ENCODE measurements around the gene ATP5F1C.
"Not testable (repeated sequence)": the region's sequence is repeated elsewhere in the genome, so short reads cannot be mapped to it uniquely, and the experiment has no call there.

Gene ATP5F1C

DNA sequence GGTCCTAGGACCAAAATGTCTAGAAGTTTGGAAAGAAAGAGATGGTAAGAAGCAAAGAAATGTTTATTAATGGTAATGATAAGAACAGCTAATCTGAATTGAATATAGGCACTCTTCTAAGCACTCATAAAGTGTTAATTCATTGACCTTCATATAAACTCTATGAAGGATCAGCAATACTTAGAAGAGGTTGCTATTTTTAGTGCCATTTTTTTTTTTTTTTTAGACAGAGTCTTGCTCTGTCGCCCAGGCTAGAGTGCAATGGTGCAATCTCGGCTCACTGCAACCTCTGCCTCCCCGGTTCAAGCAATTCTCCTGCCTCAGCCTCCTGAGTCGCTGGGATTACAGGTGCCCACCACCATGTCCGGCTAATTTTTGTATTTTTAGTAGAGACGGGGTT is 5.8 kb upstream of the ATP5F1C start:
- ATAC-seq; H3K9me3 Mint-ChIP-seq; H3K4me3 Mint-ChIP-seq; H3K27ac Mint-ChIP-seq; DNase-seq (ENCODE audit: low spot score in 2 of 2): not testable (repeated sequence)
- Mint-ChIP-seq H3K4me1 (peaks cover 20% of the 10 kb centered on the region), H3K36me3 (peaks cover 57% of the 10 kb centered on the region)

DNA sequence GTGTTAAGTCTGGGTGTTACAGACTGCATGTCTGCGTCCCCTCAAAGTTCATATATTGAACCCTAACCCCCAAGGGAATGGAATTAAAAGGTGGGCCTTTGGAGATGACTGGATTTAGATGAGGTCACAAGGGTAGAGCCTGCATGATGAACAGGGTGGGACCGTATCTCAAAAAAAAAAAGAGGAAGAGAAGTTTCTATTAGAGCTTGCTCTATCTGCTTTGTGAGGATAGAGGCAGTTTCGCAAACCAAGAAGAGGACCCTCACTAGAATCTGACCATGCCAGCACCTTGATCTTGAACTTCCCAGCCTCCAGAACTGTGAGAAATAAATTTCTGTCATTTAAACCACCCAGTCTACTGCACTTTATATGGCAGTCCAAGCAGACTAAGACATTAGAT is 1.5 kb upstream of the ATP5F1C start:
- Mint-ChIP-seq H3K9me3 (no peaks in the 10 kb centered on the region), H3K27ac (no peak overlapping the region), H3K4me3 (no peak overlapping the region), H3K36me3 (peaks cover 28% of the 10 kb centered on the region), H3K4me1 (peaks cover 37% of the 10 kb centered on the region)
- no peak for ATAC-seq
- DNase-seq (ENCODE audit: low spot score in 2 of 2), result no peak

DNA sequence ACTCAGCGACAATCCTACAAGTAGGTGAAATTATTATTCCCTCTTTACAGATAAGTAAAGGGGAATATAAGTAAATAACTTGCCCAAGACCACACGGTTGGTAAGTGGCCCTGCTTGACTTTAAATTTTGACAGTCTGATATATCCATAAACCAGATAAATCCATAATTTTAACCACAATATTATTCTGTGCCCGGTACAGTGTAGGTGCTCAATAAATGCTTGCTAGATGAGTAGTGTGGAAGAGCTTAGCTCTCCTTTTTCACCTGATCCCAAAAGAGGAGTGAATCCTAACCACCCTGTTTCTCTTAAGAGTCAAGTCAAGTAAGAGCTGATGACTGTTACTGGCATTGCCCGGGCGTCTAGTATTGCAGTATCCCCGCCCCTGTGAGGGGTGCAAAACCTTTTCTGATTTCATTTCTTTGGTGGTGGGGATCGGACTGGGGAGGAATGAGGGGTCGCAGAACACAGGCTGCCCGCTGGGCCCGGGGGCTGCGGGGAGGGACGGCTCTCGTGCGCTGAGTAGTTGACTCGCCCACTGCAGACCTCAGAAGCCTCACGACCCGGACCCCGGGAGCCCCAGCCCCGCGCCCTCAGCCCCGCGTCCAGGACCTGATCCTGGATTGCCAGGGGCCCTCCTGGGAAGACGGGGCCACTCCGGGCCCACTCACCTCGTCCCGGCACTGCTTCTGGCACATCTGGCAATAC is 674 bp upstream of the ATP5F1C start:
- H3K9me3 Mint-ChIP-seq, result no peaks in the 10 kb centered on the region
- no peak overlapping the region for H3K27ac Mint-ChIP-seq
- no peak overlapping the region for H3K4me3 Mint-ChIP-seq
- ATAC-seq (peak; percentile 49), DNase-seq (ENCODE audit: low spot score in 2 of 2) (no peak)
- peaks cover 46% of the 10 kb centered on the region for H3K4me1 Mint-ChIP-seq
- H3K36me3 Mint-ChIP-seq, result peaks cover 29% of the 10 kb centered on the region

DNA sequence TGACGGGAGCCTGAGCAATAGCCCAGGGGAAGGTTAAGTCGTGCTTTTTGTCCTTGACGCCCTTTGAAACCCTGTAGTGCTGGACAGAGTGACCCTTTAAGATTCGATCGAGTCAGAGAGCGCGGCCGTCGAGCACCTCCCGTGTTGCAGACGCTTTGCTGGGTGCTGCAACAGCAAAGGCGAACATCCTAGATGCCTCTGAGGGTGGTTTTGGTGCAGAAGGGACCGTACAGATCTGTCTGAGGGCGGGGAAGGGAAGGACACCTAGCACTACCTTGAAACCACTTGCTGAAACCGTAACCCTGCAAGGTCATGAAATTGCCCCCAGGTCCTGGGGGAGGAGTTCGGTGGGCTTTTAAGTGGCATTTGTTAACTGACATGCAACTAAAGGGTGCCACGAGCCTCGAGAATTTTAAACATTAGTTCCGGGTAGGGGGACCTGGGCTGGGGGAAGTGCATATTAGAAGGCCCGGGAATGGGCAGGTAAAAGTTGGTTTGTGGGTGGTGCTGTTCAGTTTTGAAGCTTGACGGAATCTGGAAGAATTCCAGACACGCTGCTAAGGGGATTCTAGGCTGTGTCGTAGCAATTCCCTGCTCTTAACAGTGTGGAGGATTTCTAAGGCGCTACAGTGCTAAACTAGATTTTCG is 786 bp downstream of the ATP5F1C start:
- Mint-ChIP-seq H3K9me3 (no peaks in the 10 kb centered on the region), H3K36me3 (peaks cover 28% of the 10 kb centered on the region), H3K4me1 (peaks cover 54% of the 10 kb centered on the region), H3K27ac (no peak overlapping the region), H3K4me3 (no peak overlapping the region)
- DNase-seq (ENCODE audit: low spot score in 2 of 2) (no peak), ATAC-seq (peak; percentile 6)

DNA sequence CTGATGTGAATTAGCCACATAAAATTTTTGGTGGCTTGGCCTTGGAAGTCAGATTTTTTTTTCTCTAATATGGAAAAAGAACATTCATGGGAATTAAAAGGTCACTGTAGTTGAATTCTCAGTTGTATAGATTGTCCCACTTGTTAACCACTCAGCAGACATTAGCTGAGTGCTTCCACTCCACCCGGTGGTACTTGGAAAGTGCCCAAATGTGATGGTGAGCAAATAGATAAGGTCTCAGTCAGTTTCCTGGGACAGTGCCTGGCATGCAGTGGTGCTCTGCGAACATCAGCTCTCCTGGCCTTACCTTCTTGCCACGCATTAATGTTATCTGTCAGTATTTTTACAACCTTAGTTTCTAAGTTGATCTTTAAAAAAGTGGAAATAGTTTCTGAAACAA is 1.4 kb downstream of the ATP5F1C start:
- H3K4me1 Mint-ChIP-seq, result peaks cover 57% of the 10 kb centered on the region
- no peak for ATAC-seq
- no peaks in the 10 kb centered on the region for H3K9me3 Mint-ChIP-seq
- no peak overlapping the region for H3K27ac Mint-ChIP-seq
- H3K4me3 Mint-ChIP-seq, result no peak overlapping the region
- peaks cover 24% of the 10 kb centered on the region for H3K36me3 Mint-ChIP-seq
- no peak for DNase-seq (ENCODE audit: low spot score in 2 of 2)

DNA sequence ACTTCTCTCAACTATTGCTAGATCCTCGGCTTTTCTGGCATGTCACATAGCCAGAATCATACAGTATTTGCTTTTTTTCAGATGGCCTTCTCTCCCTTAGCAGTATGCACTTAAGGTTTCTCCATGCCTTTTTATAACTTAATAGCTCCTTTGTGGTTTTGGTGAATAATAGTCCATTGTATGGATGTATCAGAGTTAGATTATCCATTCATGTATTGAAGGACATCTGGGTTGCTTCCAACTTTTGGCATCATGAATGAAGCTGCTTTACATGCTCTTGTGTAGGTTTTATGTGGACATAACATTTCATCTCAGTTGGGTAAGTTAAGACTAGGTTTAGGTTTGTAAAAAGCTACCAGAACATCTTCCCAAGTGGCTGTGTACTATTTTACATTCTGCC is 4.6 kb downstream of the ATP5F1C start:
- Mint-ChIP-seq H3K27ac (no peak overlapping the region), H3K4me3 (no peak overlapping the region), H3K4me1 (peaks cover 73% of the 10 kb centered on the region), H3K36me3 (peaks cover 42% of the 10 kb centered on the region), H3K9me3 (no peaks in the 10 kb centered on the region)
- DNase-seq (ENCODE audit: low spot score in 2 of 2) (no peak), ATAC-seq (no peak)

DNA sequence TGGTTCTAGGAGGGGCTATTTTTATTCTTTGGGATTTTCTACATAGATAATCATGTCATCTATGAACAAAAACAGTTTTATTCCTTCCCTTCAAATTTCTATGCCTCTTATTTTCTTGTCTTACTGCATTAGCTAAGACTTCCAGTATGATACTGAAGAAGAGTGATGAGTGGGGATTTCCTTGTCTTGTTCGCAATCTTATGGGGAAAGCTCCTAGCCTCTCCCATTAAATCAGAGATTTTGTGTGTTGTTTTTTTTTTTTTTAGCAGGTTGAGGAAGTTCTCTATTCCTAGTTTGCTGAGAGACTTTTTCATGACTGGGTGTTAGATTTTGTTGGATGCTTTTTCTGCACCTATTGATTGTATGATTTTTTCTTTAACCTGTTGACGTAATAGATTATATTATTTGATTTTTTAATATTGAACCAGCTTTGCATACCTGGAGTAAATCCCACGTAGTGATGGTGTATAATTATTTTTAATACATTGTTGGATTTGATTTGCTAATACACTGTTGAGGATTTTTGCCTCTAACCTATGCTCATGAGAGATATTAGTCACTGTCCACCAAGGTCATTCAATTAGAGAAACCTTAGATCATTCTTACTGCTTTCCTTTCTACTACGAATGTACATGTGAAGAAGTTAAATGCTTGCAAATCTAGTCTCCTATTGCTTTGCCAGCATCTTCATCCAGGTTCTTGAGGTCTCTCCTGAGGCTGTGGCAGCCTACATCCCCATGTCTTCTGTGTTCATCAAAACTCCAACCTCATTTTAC is 6.5 kb downstream of the ATP5F1C start:
- DNase-seq (ENCODE audit: low spot score in 2 of 2), result no peak
- peaks cover 70% of the 10 kb centered on the region for H3K4me1 Mint-ChIP-seq
- peaks cover 61% of the 10 kb centered on the region for H3K36me3 Mint-ChIP-seq
- H3K27ac Mint-ChIP-seq, result peak overlapping the region; percentile 9
- H3K4me3 Mint-ChIP-seq, result no peak overlapping the region
- ATAC-seq, result no peak
- no peaks in the 10 kb centered on the region for H3K9me3 Mint-ChIP-seq

DNA sequence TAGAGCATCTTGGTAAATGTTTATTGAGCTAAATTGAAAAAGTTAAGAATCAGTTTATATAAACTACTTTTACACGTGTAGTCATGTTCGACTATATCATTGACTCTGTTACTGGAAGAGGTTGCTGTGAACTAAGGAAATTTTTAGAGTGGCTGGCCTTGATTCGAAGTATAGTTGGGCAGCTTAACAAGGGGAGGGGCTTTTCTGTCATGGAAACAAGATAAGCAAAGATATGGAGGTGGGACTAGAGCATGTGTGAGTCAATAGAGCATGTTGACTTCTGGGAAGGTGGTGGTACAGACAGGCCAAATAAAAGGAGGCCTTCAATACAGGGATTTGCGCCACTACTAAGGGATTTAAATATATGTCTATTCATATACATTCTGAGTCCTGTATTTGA is 7.6 kb downstream of the ATP5F1C start:
- H3K9me3 Mint-ChIP-seq, result no peaks in the 10 kb centered on the region
- ATAC-seq (peak; percentile 37), DNase-seq (ENCODE audit: low spot score in 2 of 2) (no peak)
- peaks cover 58% of the 10 kb centered on the region for H3K4me1 Mint-ChIP-seq
- peak overlapping the region; percentile 9 for H3K27ac Mint-ChIP-seq
- peaks cover 67% of the 10 kb centered on the region for H3K36me3 Mint-ChIP-seq
- H3K4me3 Mint-ChIP-seq, result no peak overlapping the region

DNA sequence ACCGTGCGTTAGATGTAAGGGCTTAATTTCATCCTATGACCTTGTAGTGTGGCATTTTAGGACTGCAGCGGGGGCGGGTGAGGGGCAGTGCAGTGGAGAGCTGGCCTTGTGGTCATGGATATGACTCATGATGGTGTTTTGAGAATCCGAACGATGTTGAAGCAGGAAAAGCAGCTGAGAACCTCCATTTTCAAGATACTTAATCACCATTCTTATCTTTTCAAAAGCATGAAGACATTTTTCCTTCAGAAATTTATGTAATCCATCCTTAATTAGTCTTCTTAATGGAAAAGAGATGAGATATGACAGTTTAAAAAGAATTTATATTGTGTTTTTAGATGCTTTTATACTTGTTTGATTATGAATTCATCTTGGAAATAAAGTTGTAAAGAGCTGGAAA is 9.6 kb downstream of the ATP5F1C start:
- DNase-seq (ENCODE audit: low spot score in 2 of 2) (no peak), ATAC-seq (peak; percentile 79)
- H3K36me3 Mint-ChIP-seq, result peaks cover 75% of the 10 kb centered on the region
- H3K4me3 Mint-ChIP-seq, result no peak overlapping the region
- no peaks in the 10 kb centered on the region for H3K9me3 Mint-ChIP-seq
- peak overlapping the region; percentile 23 for H3K27ac Mint-ChIP-seq
- H3K4me1 Mint-ChIP-seq, result peaks cover 41% of the 10 kb centered on the region

DNA sequence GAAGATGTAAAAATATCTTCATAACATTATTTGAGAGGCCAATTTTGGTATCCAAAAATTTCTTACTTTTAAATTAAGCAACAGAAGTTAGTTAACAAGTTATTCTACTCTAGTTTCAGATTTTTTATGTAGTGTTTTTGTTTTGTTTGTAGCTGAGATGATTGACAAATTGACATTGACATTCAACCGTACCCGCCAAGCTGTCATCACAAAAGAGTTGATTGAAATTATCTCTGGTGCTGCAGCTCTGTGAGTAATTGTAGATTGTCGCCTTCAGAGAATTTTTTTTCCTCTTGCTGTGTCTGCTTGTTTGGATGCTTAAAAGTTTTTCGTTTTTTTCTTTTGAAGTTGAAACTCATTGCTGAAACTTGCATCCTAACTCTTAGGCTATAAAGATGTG is 14.6 kb downstream of the ATP5F1C start:
- DNase-seq (ENCODE audit: low spot score in 2 of 2) (no peak), ATAC-seq (no peak)
- peaks cover 7% of the 10 kb centered on the region for H3K4me1 Mint-ChIP-seq
- peaks cover 100% of the 10 kb centered on the region for H3K36me3 Mint-ChIP-seq
- no peak overlapping the region for H3K4me3 Mint-ChIP-seq
- no peak overlapping the region for H3K27ac Mint-ChIP-seq
- no peaks in the 10 kb centered on the region for H3K9me3 Mint-ChIP-seq

DNA sequence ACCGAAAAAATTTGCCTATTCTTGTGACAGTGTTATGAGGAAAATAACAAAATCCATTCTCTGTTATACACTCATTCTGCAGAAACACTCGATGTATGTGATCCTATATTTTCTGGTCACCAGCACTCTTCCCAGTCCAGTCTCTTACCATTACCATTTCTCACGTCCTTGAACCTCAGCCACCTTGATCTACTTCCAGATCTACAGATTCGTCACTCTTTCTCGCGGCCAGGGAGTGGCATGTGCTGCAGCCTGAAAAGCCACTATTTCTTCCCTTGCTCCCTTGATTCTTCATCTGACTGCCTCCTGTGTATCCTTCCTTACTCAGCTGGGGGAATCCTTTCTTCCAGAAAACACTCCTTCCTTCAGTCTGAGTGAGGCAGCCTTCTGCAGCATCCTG is 16.2 kb downstream of the ATP5F1C start:
- Mint-ChIP-seq H3K4me3 (no peak overlapping the region), H3K4me1 (peaks cover 6% of the 10 kb centered on the region), H3K27ac (peak overlapping the region; percentile 7), H3K9me3 (no peaks in the 10 kb centered on the region), H3K36me3 (peaks cover 100% of the 10 kb centered on the region)
- ATAC-seq (no peak), DNase-seq (ENCODE audit: low spot score in 2 of 2) (no peak)

DNA sequence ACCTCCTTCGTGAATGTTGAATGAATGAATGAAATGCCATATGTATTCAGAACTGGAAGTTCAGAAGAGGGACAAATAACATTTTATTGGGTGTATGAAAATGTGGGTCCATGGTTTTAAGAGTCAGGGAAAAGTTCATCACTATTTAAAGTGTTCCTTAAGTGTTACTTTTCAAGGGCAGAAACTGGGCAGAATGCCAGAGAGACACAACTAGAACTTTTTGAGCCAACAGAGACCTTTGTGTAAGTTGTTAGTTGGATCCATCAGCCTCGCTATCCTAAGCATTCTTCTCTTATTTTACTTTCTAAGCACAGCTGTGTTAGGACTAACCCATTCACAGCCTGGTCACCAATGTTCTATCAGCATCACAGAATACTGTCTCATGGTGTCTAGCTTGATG is 16.8 kb downstream of the ATP5F1C start:
- no peak for ATAC-seq
- no peak for DNase-seq (ENCODE audit: low spot score in 2 of 2)
- peak overlapping the region; percentile 7 for H3K27ac Mint-ChIP-seq
- no peak overlapping the region for H3K4me3 Mint-ChIP-seq
- peaks cover 94% of the 10 kb centered on the region for H3K36me3 Mint-ChIP-seq
- H3K9me3 Mint-ChIP-seq, result no peaks in the 10 kb centered on the region
- H3K4me1 Mint-ChIP-seq, result peaks cover 6% of the 10 kb centered on the region

DNA sequence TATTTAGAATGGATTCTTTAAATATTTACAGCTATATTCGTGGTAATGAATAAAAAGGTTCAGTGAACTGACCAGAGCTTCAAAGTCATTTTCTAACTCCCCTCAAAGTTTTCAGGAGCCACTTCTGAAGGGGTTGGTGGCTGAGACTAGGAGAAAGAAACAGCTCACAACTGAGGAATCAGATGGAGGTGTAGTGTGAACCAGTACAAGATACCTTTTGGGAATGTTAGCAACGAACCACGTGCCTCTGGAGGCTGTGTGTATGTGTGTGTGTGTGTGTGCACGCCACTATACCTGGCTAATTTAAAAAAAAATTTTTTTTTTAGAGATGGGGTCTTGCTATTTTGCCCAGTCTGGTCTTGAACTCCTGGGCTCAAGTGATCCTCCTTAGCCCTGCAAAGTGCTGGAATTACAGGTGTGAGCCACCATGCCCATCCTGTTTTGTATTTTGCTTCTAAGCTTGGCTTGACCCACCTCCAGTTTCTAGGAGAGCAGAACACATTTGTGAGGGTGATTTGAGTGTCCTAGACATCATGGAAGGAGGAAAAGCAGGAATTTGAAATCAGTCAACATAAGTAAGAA is 20.8 kb downstream of the ATP5F1C start:
- ATAC-seq (no peak), DNase-seq (ENCODE audit: low spot score in 2 of 2) (no peak)
- no peak overlapping the region for H3K27ac Mint-ChIP-seq
- H3K4me1 Mint-ChIP-seq, result peaks cover 6% of the 10 kb centered on the region
- H3K36me3 Mint-ChIP-seq, result peaks cover 54% of the 10 kb centered on the region
- H3K9me3 Mint-ChIP-seq, result no peaks in the 10 kb centered on the region
- H3K4me3 Mint-ChIP-seq, result no peak overlapping the region

DNA sequence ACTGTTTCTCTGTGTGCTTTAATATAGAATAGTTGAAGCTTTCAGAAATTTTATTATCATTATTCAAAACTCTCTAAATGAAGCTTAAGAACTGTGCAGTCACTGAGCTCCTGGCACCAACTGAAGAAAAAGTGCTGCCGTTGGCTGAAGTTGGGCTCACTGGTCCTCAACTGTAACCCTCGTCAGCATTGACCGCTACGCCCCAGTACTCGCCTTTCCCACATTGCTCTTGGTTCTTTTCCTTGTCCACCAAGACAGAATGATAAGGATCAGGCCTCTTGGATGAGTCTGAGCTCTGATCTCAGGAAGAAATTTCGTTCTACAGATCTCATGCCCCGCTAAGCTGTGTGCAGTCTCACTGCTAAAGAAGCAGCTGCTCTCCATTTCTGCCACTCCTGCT is 22.5 kb downstream of the ATP5F1C start:
- ATAC-seq, result no peak
- no peak for DNase-seq (ENCODE audit: low spot score in 2 of 2)
- H3K9me3 Mint-ChIP-seq, result no peaks in the 10 kb centered on the region
- peaks cover 37% of the 10 kb centered on the region for H3K36me3 Mint-ChIP-seq
- H3K27ac Mint-ChIP-seq, result no peak overlapping the region
- H3K4me3 Mint-ChIP-seq, result no peak overlapping the region
- H3K4me1 Mint-ChIP-seq, result no peaks in the 10 kb centered on the region

DNA sequence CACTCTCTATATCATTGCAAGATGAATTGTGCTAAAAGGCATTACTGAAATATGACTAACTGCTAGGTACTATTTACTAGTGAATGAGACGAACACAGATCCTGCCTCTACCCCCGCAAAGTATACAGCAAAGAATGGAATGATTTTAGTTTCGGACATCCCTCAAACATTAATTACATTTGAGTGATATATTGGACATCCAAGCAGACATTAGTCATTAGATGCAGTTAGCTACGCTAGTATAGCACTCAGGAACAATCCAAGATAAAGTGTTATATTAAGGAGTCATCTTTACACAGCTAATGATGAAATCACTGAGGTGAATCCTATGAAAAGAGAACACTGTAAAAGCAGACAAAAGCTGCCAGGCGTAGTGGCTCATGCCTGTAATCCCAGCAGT is 23.0 kb downstream of the ATP5F1C start:
- no peak overlapping the region for H3K27ac Mint-ChIP-seq
- H3K36me3 Mint-ChIP-seq, result peaks cover 32% of the 10 kb centered on the region
- H3K4me3 Mint-ChIP-seq, result no peak overlapping the region
- ATAC-seq (no peak), DNase-seq (ENCODE audit: low spot score in 2 of 2) (no peak)
- no peaks in the 10 kb centered on the region for H3K4me1 Mint-ChIP-seq
- H3K9me3 Mint-ChIP-seq, result no peaks in the 10 kb centered on the region

Data from stimulated activated effector memory CD8-positive, alpha-beta T cell treated with anti-CD3 and anti-CD28 coated beads, Interleukin-12 subunit alpha, Interleukin-12 subunit beta, amount 100 ng/mL, for 72 hours (primary cell).